Myocyte (in vitro differentiated cells): ENCODE data around the gene DYSF. TPM values are rescaled to one million over a fixed set of nuclear protein-coding genes. Genes with fewer than 3 reads are reported as not detected.
A peak's percentile ranks its signal among the peaks of the same experiment; 100 is the strongest.
"Not testable (repeated sequence)": the region's sequence is repeated elsewhere in the genome, so short reads cannot be mapped to it uniquely, and the experiment has no call there.

Experiments used
- DNase-seq: peaks from one replicate; pipeline ENCODE4 v3.0.0-alpha.2; 2012; ENCODE audit warnings: low read depth
- total RNA-seq: library from RNA; depleted of rRNA; stranded (reverse); fragments of >200 nt; gene quantifications from 2 replicates; pipeline ENCODE4 v1.2.3, GENCODE V29; 2014

The DYSF gene
- total RNA-seq, 1 donor from 2014 or later = 114 TPM

DNA sequence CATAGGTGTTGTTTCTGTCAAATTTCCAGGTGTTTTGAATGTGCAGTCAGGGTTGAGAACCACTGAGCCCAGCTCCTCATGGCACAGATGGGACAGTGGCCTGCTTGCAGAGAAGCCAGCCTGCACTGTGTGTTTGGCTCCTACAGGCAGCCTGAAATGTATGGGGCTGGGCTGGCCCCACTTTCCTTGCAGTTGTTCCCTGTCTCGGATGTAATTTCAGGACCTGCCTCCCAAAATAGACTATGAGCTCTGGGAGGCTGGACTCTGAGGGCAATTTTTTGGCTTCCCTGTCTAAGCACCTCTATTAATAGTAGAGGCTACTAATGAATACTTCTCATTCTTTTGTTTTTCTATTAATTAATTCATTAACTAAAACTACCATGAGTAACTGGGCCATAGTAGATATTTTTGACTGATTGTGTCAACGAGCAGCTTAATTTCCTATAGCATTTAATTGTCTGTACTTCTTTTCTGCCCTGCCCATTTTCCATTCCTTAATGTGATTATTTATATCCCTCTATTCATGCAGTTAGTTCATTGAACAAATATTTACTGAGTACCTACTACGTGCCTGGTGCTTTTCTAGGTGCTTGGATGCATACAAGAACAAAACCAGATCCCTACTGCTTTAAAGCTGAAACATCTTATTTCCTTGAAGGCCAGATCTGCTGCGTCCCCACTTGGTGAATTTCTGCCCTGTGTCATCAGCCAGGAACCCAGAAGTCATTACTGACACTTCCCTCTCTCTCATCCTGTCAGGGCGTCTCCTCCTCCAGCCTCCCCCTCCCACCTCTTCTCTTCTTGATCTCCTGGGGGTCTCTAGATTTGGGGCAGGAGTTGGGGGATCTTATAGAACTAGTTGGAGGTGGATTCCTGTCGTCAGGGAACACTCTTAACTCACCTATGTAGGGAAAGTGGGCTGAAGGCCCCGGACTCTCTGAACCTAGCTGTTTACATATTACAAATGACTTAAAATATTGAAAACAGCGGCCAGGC, 16.3 kb downstream of the DYSF start:
- DNase-seq = peak; percentile 89

GRCh38 chr2:71471276-71471675, 17.9 kb downstream of the DYSF start:
- peak; percentile 87 for DNase-seq

- no peak for DNase-seq
Observed at GRCh38 chr2:71472019-71472418, 18.7 kb downstream of the DYSF start.

DNA sequence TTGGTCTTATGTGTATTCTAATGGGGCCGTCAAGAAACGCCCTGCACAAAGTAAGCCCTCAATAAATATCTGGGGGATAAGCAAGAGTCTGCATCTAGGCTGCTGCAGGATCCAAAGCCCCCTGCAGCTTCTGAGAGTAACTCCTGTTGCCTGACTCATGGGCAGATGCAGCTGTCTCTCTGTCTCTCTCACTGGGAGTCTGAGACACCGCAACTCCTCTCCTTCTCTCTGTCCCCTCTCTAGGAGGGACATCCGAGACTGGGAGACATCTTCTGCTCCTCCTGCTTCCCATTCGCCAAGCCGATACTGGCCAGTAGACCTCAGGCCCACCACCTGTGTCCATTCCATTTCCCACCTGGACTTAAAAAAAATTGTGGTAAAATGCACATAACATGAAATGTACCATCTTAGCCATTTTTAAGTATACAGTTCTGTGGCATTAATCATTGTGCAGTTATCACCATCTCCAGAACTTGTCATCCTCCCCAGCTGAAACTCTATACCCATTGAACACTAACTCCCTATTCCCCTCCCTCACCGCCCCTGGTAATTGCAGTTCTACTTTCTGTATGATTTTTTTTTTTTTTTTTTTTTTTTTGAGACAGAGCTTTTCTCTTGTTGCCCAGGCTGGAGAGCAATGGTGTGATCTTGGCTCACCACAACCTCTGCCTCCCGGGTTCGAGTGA, 20.1 kb downstream of the DYSF start:
- peak; percentile 86 for DNase-seq

DNA sequence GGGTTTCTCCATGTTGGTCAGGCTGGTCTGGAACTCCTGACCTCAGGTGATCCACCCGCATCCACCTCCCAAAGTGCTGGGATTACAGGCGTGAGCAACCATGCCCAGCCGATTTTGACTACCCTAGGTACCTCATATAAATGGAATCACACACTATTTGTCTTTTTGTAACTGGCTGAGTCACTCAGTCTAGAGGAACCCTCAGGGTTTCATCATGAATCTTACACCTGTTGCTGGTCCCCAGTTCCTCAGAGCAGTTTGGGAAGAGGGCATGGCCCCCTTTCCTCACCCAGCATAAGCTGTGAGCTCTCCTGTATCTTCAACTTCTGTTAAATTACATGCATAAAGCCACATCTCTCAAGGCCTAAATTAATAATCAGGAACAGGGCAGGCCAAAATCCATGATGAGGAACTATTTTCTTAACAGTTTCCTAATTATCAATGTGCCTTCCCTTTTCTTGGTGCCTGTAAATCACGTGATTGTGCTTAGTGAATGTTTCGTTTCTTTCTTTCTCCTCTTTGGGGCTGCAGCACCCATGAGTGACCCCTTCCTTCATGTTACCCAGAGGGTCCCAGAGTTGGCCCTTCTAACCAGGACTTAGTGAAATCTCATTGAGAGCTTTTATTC, 20.9 kb downstream of the DYSF start:
- no peak for DNase-seq

- no peak for DNase-seq
Observed at GRCh38 chr2:71474744-71475397, 21.5 kb downstream of the DYSF start.

- DNase-seq = no peak
Observed at GRCh38 chr2:71476495-71476894, 23.1 kb downstream of the DYSF start.

GRCh38 chr2:71477231-71477691, 23.9 kb downstream of the DYSF start:
- DNase-seq = no peak

DNA sequence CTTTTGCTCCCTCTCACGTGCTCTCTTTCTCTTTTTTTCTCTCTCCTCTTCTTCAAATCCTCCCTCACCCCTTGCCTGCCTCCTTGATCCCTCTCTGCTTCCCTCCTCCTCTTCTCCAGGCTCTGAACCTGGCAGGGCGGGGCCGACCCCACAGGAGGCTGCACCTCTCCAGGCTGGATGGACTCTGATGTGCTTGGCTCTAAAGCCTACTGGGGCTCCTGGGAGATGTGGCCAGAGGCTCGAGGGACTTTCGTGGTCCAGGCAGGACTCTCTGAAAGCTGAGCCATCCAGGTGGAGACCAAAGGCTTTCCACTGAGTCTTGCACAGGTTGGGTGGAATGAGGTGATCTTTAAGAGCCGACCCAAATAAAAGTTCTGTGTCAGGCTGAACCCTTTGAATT, 25.4 kb downstream of the DYSF start:
- no peak for DNase-seq

DNA sequence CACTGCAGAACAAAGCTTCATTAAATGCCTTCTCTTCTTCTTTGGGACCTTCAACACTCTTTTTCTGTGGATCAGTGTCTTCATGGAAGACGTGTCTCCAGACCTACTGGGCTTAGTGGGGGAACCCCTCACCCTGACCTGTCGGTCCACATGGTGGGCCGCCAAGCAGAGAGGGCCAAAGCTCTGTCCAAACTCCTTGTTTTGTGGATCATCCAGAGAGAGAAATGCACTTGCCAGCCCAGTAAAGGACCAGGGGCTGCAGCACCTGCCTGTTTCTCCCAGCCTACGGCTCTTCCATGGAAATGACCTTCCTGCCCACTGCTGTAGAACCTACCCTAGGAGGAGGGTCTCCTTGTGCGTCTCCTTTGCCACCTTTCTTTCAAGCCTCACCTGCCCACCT, 25.9 kb downstream of the DYSF start:
- DNase-seq = no peak

- DNase-seq = no peak
Observed at GRCh38 chr2:71481111-71481510, 27.8 kb downstream of the DYSF start.

DNA sequence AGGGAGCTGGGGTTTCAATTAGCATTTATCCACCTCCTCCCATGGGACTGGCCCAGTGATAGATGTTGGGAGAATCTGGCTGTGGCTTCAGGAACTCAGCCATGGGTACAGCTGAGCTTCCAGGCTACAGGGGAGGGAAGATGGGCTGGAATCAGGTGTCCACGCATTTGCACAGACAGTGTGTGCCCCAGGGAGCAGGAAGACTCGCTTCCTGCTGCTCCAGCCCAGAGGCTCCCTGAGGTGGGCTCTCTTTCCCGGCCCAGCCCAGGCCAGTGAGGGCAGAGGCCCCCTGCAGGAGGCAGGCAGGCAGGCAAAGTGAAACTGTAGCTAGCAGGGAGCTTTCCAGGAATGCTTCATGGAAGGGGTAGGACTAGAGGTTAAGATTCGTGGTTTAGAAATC, 28.7 kb downstream of the DYSF start:
- peak; percentile 75 for DNase-seq

GRCh38 chr2:71483246-71483645, 29.9 kb downstream of the DYSF start:
- no peak for DNase-seq

DNA sequence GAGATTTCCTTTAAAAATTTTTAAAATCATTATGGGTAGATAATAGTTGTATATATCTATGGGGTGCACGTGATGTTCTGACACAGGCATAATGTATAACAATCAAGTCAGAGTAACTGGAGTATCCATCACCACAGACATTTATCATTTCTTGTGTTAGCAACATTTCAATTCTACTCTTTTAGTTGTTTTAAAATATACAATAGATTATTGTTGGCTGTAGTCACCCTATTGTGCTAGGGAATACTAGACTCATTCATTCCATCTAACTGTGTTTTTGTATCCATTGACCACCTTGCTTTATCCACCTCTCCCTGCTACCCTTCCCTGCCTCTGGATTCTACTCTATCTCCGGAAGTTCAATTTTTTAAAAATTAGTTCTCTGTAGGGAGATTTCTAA, 31.0 kb downstream of the DYSF start:
- no peak for DNase-seq

DNA sequence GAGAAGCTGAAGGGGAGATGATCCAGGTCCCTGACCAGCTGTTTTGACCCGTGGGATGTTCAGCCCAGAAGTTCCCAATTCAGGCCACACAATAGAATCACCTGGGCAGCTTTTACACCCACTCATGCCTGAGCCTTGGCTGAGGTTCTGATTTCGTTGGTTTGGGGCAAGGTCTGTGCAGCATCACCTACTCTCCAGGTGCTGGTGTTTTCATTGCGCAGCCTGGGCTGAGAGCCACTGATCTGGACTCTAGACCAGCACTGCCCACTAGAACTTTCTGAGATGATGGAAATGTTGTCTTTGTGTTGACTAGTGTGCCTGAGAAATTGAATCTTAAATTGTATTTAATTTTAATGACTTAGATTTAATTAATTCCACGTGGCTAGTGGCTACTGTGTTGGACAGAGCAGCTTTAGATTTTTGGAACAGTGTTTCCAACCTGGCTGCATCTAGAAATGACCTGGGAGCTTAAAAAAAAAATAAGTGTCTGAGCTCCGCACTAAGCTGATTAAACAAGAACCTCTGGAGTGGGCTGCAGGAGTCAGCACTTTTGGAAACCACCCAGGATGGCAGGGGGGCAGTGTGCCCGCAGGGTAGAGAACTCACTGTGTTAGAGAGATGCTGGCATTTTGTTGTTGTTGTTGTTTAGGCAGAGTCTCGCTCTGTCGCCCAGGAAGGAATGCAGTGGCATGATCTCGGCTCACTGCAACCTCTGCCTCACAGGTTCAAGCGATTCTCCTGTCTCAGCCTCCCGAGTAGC, 33.7 kb downstream of the DYSF start:
- DNase-seq = no peak

DNA sequence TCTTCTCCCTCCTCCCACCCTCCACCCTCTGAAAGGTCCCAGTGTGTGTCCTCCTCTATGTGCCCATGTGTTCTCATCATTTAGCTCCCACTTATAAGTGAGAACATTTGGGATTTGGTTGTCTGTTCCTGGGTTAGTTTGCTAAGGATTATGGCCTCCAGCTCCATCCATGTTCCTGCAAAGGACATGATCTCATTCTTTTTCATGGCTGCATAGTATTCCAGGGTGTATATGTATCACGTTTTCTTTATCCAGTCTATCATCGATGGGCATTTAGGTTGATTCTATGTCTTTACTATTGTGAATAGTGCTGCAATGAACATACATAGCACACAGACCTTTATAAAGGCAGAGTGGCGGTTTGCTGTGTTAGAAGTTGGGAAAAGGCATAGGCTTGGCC, 38.2 kb downstream of the DYSF start:
- not testable (repeated sequence) for DNase-seq

- peak; percentile 62 for DNase-seq
Observed at GRCh38 chr2:71492112-71492511, 38.8 kb downstream of the DYSF start.

DNA sequence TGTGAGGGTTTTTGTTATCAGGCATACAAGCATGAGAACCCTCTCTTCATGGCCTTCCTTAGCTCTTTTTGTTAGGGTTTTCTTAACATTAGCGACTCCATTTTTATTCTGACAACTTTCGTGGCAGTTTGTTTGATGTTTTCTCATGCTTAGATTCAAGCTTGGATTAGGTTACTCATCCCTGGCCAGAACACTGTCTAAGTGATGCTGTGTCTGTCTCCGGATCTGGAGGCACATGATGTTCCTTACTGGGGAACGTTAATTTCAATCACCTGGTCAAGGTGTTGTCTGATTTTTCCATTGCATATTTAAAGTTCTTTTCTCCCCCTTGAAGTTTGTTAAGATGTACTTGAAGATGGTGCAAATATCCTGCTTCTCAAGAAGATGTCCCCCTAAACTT, 40.7 kb downstream of the DYSF start:
- no peak for DNase-seq

GRCh38 chr2:71494523-71495155, 41.3 kb downstream of the DYSF start:
- DNase-seq = peak; percentile 60

GRCh38 chr2:71496156-71496770, 42.9 kb downstream of the DYSF start:
- no peak for DNase-seq
